GM12878 (cell line): Measurements from ENCODE around the gene CDR2L. TPM values are rescaled to one million over a fixed set of nuclear protein-coding genes. Genes with fewer than 3 reads are reported as not detected.
A peak's percentile ranks its signal among the peaks of the same experiment; 100 is the strongest.

Experiments used
- CREB1 ChIP-seq: IDR thresholded peaks from 2 replicates; pipeline ENCODE4 v1.6.1; 2012; ENCODE audit warnings: low read depth, mild to moderate bottlenecking, inconsistent platforms
- CREM ChIP-seq: IDR thresholded peaks from 2 replicates; pipeline ENCODE4 v1.6.1; 2014; ENCODE audit warnings: antibody characterized with exemption, low read depth
- CTCF ChIP-seq, 3 experiments: IDR thresholded peaks in 2 of 3; conservative IDR thresholded peaks in 1 of 3; 2 replicates each; pipeline ENCODE4 v1.5.1; 2011; ENCODE audit warnings: low read depth in 3 of 3, low read length in 3 of 3, mild to moderate bottlenecking in 3 of 3, control low read depth in 2 of 3, moderate library complexity in 2 of 3, inconsistent platforms in 1 of 3, mixed read lengths in 1 of 3; ENCODE audit not compliant: control insufficient read depth in 2 of 3, insufficient read depth in 1 of 3; ENCODE audit errors: extremely low read depth in 1 of 3
- CUX1 ChIP-seq: IDR thresholded peaks from 2 replicates; pipeline ENCODE4 v1.6.1; 2012; ENCODE audit warnings: improper control_type of control experiment, low read depth, low read length; ENCODE audit not compliant: insufficient replicate concordance
- FOS ChIP-seq: IDR thresholded peaks from 3 replicates; pipeline ENCODE4 v1.6.1; 2011; ENCODE audit warnings: borderline replicate concordance; ENCODE audit not compliant: insufficient read length; ENCODE audit errors: extremely low read depth
- HSF1 ChIP-seq: fragments of 150-350 bp; IDR thresholded peaks from 2 replicates; pipeline ENCODE4 v1.6.1; 2014; ENCODE audit warnings: mild to moderate bottlenecking, low read depth, low read length
- JUND ChIP-seq: IDR thresholded peaks from 2 replicates; pipeline ENCODE4 v1.6.1; 2012; ENCODE audit warnings: low read depth, mild to moderate bottlenecking, low read length, improper control_type of control experiment, moderate library complexity
- KLF5 ChIP-seq: fragments of 450-650 bp; IDR thresholded peaks from 2 replicates; pipeline ENCODE4 v1.6.1; 2014; ENCODE audit warnings: mild to moderate bottlenecking; ENCODE audit not compliant: partially characterized antibody
- NFXL1 ChIP-seq: fragments of 450-650 bp; IDR thresholded peaks from 2 replicates; pipeline ENCODE4 v1.6.1; 2017; ENCODE audit warnings: antibody characterized with exemption, mild to moderate bottlenecking, borderline replicate concordance
- NR2C1 ChIP-seq: fragments of 450-650 bp; IDR thresholded peaks from 2 replicates; pipeline ENCODE4 v1.6.1; 2017; ENCODE audit warnings: antibody characterized with exemption, mild to moderate bottlenecking, moderate library complexity
- NR2F1 ChIP-seq: fragments of 450-650 bp; conservative IDR thresholded peaks from 2 replicates; pipeline ENCODE4 v1.6.1; 2017; ENCODE audit warnings: mild to moderate bottlenecking
- RELA ChIP-seq: fragments of 450-650 bp; IDR thresholded peaks from 2 replicates; pipeline ENCODE4 v1.8.0; 2014; ENCODE audit warnings: borderline replicate concordance; ENCODE audit not compliant: partially characterized antibody
- SREBF1 ChIP-seq: IDR thresholded peaks from 2 replicates; pipeline ENCODE4 v1.6.1; 2012; ENCODE audit warnings: mild to moderate bottlenecking, low read length
- STAT3 ChIP-seq: IDR thresholded peaks from 2 replicates; pipeline ENCODE4 v1.6.1; 2011; ENCODE audit warnings: low read depth, low read length, improper control_type of control experiment
- ZBED1 ChIP-seq: IDR thresholded peaks from 2 replicates; pipeline ENCODE4 v1.6.1; 2016; ENCODE audit warnings: borderline replicate concordance
- ZNF622 ChIP-seq: fragments of 450-650 bp; IDR thresholded peaks from 2 replicates; pipeline ENCODE4 v1.6.1; 2017; ENCODE audit warnings: mild to moderate bottlenecking, inconsistent platforms
- ZNF687 ChIP-seq: fragments of 450-650 bp; IDR thresholded peaks from 2 replicates; pipeline ENCODE4 v1.6.1; 2017; ENCODE audit warnings: mild to moderate bottlenecking, moderate library complexity
- polyA plus RNA-seq, 11 experiments: library from polyadenylated mRNA; depleted of rRNA in 4 of 11; unstranded in 6 of 11; stranded (reverse) in 5 of 11; fragments of >200 nt; fragmentation: Nextera tagmentation in 4 of 11; fragmentation: Illumina TruSeq in 1 of 11; extraction: Ambion mirVana in 4 of 11; extraction: Trizol in 1 of 11; gene quantifications; 1 replicate in 1 of 11; 2 replicates in 10 of 11; pipeline versions ENCODE4 v1.2.1 to v1.2.3, GENCODE V29; 2011 to 2016; ENCODE audit warnings: inconsistent platforms in 2 of 11, missing spikeins in 2 of 11, low read depth in 1 of 11
- total RNA-seq, 4 experiments: library from RNA; depleted of rRNA in 3 of 4; stranded (reverse); fragments of >200 nt in 3 of 4; fragmentation: Illumina TruSeq in 1 of 4; extraction: Trizol in 1 of 4; gene quantifications; 2 replicates each; pipeline versions ENCODE4 v1.2.1 to v1.2.3, GENCODE V29; 2013 to 2021

CDR2L gene
- total and polyA plus RNA-seq, 10 of the 15 experiments (the other 5 are each of a cell fraction or from before 2014, with no cell fraction given), result 0.03 to 0.18 (median 0.04) TPM; not detected in 6

GRCh38 chr17:75012346-75013091 is 25.1 kb downstream of the CDR2L start, which contains the start of gene MRPL58 (continued):
- peak in 2 of 3 experiments; percentile 22 to 54; a peak in 4 of 6 replicates for TF ChIP-seq CTCF (IDR thresholded peaks at IDR 0.05 in 2 of 3, conservative IDR thresholded peaks at IDR 0.05 in 1 of 3; ENCODE audit: control insufficient read depth in 2 of 3, extremely low read depth in 1 of 3, insufficient read depth in 1 of 3, low read depth in 3 of 3, low read length in 3 of 3)
- no peak for TF ChIP-seq NFXL1
- TF ChIP-seq KLF5, result peak; percentile 23
- TF ChIP-seq FOS, result no peak
- peak; percentile 88 for TF ChIP-seq NR2C1
- 0 out of 2 replicates have a peak, but pooled peaks have one; percentile 32 for TF ChIP-seq NR2F1
- TF ChIP-seq CUX1, result no peak
- no peak; the same call in 1 of the 2 replicates for TF ChIP-seq ZBED1
- TF ChIP-seq SREBF1, result no peak; the same call in 1 of the 2 replicates
- TF ChIP-seq ZNF622, result no peak
- peak; percentile 26; the same call in 1 of the 2 replicates for TF ChIP-seq ZNF687
- TF ChIP-seq STAT3, result no peak
- no peak for TF ChIP-seq JUND
- TF ChIP-seq CREB1, result peak; percentile 80; the same call in 1 of the 2 replicates
- 0 out of 2 replicates have a peak, but pooled peaks have one; percentile 57 for TF ChIP-seq HSF1
- TF ChIP-seq CREM, result peak; percentile 85
- peak; percentile 45 for TF ChIP-seq RELA
